Ovary (tissue), 9 donors: ENCODE measurements around the gene SLC9A8. TPM values are rescaled to one million over a fixed set of nuclear protein-coding genes. Genes with fewer than 3 reads are reported as not detected.

Experiments
- DNase-seq, 5 donors: peaks; one replicate each; pipeline ENCODE4 v3.0.0-alpha.2; 2019 to 2020
- H3K27ac ChIP-seq, 2 donors: fragments of 200-600 bp; one replicate each; pipeline versions ENCODE4 v1.5.1 to v1.8.0; 2019 to 2022
- H3K27me3 ChIP-seq: fragments of 200-600 bp; one replicate; pipeline ENCODE4 v1.8.0; 2022
- H3K36me3 ChIP-seq: fragments of 200-600 bp; sonication (generic); one replicate; pipeline ENCODE4 v1.5.1; 2019
- H3K4me1 ChIP-seq: one replicate; pipeline ENCODE4 v1.8.1; 2013; ENCODE audit warnings: mild to moderate bottlenecking, moderate library complexity; ENCODE audit not compliant: insufficient read depth
- H3K4me3 ChIP-seq: fragments of 200-600 bp; sonication (generic); one replicate; pipeline ENCODE4 v1.5.1; 2017
- H3K9me3 ChIP-seq, 2 donors: fragments of 200-600 bp in 1 of 2; sonication (generic) in 1 of 2; one replicate each; pipeline versions ENCODE4 v1.5.1 to v1.8.1; 2013 to 2019; ENCODE audit warnings: mild to moderate bottlenecking in 1 of 2, moderate library complexity in 1 of 2
- CTCF ChIP-seq, 3 donors: fragments of 450-650 bp in 2 of 3; fragments of 200-600 bp in 1 of 3; IDR thresholded peaks; one replicate each; pipeline versions ENCODE4 v1.5.1 to v1.8.0; 2016 to 2022; ENCODE audit warnings: antibody characterized with exemption in 3 of 3, mild to moderate bottlenecking in 1 of 3
- EP300 ChIP-seq: sonication (generic); formaldehyde crosslinking; IDR thresholded peaks from one replicate; pipeline ENCODE4 v1.6.1; 2017; ENCODE audit warnings: antibody characterized with exemption
- POLR2A ChIP-seq: fragments of 450-650 bp; IDR thresholded peaks from one replicate; pipeline ENCODE4 v1.6.1; 2017; ENCODE audit warnings: antibody characterized with exemption, mild to moderate bottlenecking, moderate library complexity
- WGBS, 3 donors: extraction: QIAGEN DNeasy Blood & Tissue Kit in 1 of 3; methylation state at CpG; one replicate each; pipeline versions ENCODE4 v1.1.5 to v1.1.7; 2013 to 2017; 5-methylcytosine and 5-hydroxymethylcytosine counted together
- intact Hi-C, 4 donors: fragments of 100-400 bp; cut with DNase I; formaldehyde crosslinking; loops; one replicate each; pipeline versions ENCODE4 v1.11.0 to v1.15.1; 2022 to 2023
- polyA plus RNA-seq, 2 donors: library from polyadenylated mRNA; stranded (reverse); fragments of 200-250 nt in 1 of 2; fragments of 350-450 nt in 1 of 2; fragmentation: Illumina TruSeq in 1 of 2; extraction: RNeasy Lipid Tissue Mini Kit (QIAGEN cat#74804) in 1 of 2; gene quantifications; one replicate each; pipeline ENCODE4 v1.2.3, GENCODE V29; 2013 to 2014
- total RNA-seq, 7 donors: library from RNA; depleted of rRNA in 2 of 7; stranded (reverse); fragments of >200 nt in 2 of 7; fragmentation: NEBNext Ultra II Directional in 3 of 7; extraction: Animal tissue kit (Norgen Biotek cat#: 25700) in 3 of 7; gene quantifications; one replicate each; pipeline versions ENCODE4 v1.1.0 to v1.2.4, GENCODE V29; 2016 to 2023
- donor health status: DM: no; HTN: no; CAD: no; lungs with moderate emphysema.
- donor health status: DM: no; HTN: no; CAD: no.
- donor health status: Bipolar disorder and iron deficiency.
- donor health status: DM: yes; HTN: yes; CAD: no.
- donor health status: DM: no; HTN: no; CAD: no.
- donor health status: DM: yes; HTN: yes; CAD: no.

Gene SLC9A8
- total and polyA plus RNA-seq, 9 donors, result 3.9 to 11.4 (median 7.7) TPM

DNA sequence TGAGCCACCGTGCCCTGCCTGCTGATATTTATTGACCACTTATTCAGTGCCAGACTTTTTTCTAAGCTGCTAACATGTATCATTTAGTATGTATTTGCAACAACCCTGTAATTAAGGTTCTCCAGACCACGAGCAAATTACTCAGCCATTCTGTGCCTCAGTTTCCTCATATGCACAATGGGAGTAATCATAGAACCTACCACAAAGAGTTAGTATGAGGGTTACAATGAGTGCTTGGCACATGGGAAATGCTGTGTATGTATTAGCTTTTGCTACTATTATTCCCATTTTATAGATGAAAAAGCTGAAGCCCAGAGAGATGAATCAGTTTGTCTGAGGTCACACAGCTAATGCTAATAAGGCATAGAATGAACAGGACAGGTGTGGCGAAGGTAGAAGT lies 20.0 kb upstream of the SLC9A8 start:
- no peaks in the 10 kb centered on the region for H3K27me3 ChIP-seq
- H3K4me1 ChIP-seq, result peaks cover 7% of the 10 kb centered on the region
- no peaks in the 10 kb centered on the region for H3K9me3 ChIP-seq
- WGBS, 3 donors, result 84 to 89% (median 89%) methylated on average over 3 of the region's 3 CpGs
- TF ChIP-seq EP300 (no peak), POLR2A (no peak), CTCF (IDR thresholded peaks at IDR 0.05) (no peak)
- H3K27ac ChIP-seq, result no peak overlapping the region
- H3K4me3 ChIP-seq, result no peak overlapping the region
- DNase-seq, result no peak
- no peaks in the 10 kb centered on the region for H3K36me3 ChIP-seq
- intact Hi-C loops, result no loop called here

DNA sequence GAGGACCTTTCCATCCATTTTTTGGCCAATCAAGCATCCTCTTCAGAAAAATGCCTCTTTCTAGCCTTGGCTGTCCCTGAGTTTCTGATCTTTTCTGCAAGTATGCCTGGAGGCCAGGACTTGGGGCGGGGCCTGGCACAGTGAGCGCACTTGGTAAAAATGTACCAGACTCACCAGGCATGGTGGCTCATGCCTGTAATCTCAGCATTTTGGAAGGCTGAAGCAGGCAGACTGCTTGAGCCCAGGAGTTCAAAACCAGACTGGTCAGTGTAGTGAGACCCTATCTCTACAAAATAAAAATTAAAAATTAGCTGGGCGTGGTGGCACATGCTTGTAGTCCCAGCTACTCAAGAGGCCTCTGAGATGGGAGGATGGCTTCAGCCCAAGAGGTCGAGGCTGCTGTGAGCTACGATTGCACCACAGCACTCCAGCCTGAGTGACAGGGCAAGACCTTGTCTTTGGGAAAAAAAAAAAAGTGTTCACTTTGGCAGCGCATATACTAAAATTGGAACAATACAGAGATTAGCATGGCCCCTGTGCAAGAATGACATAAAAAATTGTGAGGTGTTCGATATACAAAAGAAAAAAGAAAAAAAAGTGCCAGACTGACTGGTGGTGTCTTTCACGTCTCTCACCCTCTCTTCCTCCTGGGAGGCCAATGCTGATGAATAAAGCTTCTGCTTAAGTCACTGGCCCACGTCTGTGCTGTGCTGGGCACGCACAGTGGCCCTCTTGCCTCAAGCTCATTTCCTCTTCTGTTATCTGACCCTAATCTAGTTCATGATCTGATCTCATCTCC lies 18.1 kb upstream of the SLC9A8 start:
- Histone ChIP-seq H3K27ac (no peak overlapping the region), H3K27me3 (no peaks in the 10 kb centered on the region), H3K9me3 (no peaks in the 10 kb centered on the region), H3K36me3 (no peaks in the 10 kb centered on the region), H3K4me1 (peaks cover 7% of the 10 kb centered on the region), H3K4me3 (no peak overlapping the region)
- TF ChIP-seq POLR2A, result no peak
- TF ChIP-seq EP300, result no peak
- TF ChIP-seq CTCF (IDR thresholded peaks at IDR 0.05), result no peak
- intact Hi-C loops, result no loop called here
- 84 to 87% (median 87%) methylated on average over 10 of the region's 10 CpGs for WGBS, 3 donors
- no peak for DNase-seq

DNA sequence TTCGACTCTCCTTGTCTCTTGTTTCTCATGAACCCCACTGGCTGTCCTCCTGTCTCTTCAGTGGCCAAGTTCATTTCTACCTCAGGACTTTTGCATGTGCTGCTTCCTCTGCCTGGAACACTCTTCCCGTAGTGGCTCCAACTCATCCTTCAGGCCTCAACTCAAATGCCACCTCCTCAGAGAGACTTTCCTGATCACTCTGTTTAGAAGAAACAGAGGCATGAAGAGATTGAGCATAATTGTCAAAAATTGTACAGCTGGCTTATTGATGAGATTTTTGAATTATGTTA lies 17.5 kb upstream of the SLC9A8 start:
- WGBS, 3 donors, result 84 to 88% (median 86%) methylated on average over 2 of the region's 2 CpGs
- Histone ChIP-seq H3K36me3 (no peaks in the 10 kb centered on the region), H3K4me1 (peaks cover 3% of the 10 kb centered on the region), H3K27ac (no peak overlapping the region), H3K4me3 (no peak overlapping the region), H3K9me3 (no peaks in the 10 kb centered on the region), H3K27me3 (no peaks in the 10 kb centered on the region)
- no peak for TF ChIP-seq EP300
- no peak for TF ChIP-seq CTCF (IDR thresholded peaks at IDR 0.05)
- TF ChIP-seq POLR2A, result no peak
- intact Hi-C loops, result no loop called here
- no peak for DNase-seq

- no peak for DNase-seq
- TF ChIP-seq CTCF (IDR thresholded peaks at IDR 0.05), result no peak
- TF ChIP-seq POLR2A, result no peak
- TF ChIP-seq EP300, result no peak
- Histone ChIP-seq H3K4me3 (no peak overlapping the region), H3K9me3 (no peaks in the 10 kb centered on the region), H3K4me1 (no peaks in the 10 kb centered on the region), H3K27ac (no peak overlapping the region), H3K36me3 (no peaks in the 10 kb centered on the region), H3K27me3 (no peaks in the 10 kb centered on the region)
- intact Hi-C loops, result no loop called here
- 57 to 60% (median 58%) methylated on average over 8 of the region's 8 CpGs for WGBS, 3 donors
These were observed 15.9 kb upstream of the SLC9A8 start for GRCh38 chr20:49796600-49797343.
